ENCODE results near the gene NTRK3. TPM values are rescaled to one million over a fixed set of nuclear protein-coding genes. Genes with fewer than 3 reads are reported as not detected.

The NTRK3 gene
- total and polyA plus RNA-seq, 5 experiments from 2014 or later, result not detected

- H3K27ac Mint-ChIP-seq, result no peak overlapping the region
- H3K36me3 Mint-ChIP-seq, result no peaks in the 10 kb centered on the region
- POLR2A ChIA-PET, result no interaction called here
- H3K9me3 Mint-ChIP-seq, result no peaks in the 10 kb centered on the region
- ATAC-seq (no peak), DNase-seq (no peak)
- H3K4me3 Mint-ChIP-seq, result no peak overlapping the region
- H3K27me3 Mint-ChIP-seq, result peaks cover 0 to 3% (median 0%) of the 10 kb centered on the region in 5 donors
- H3K4me1 Mint-ChIP-seq, result no peaks in the 10 kb centered on the region
Measured at GRCh38 chr15:87952736-87953287, 303.7 kb downstream of the NTRK3 start.

- peaks cover 0 to 4% (median 0%) of the 10 kb centered on the region in 5 donors for H3K27me3 Mint-ChIP-seq
- ATAC-seq (no peak), DNase-seq (no peak)
- POLR2A ChIA-PET, result no interaction called here
- H3K4me1 Mint-ChIP-seq, result no peaks in the 10 kb centered on the region
- H3K36me3 Mint-ChIP-seq, result no peaks in the 10 kb centered on the region
- H3K4me3 Mint-ChIP-seq, result no peak overlapping the region
- no peaks in the 10 kb centered on the region for H3K9me3 Mint-ChIP-seq
- H3K27ac Mint-ChIP-seq, result peak overlapping the region in 2 of 10 donors; percentile 13 to 58
Measured at GRCh38 chr15:87949575-87950223, 306.8 kb downstream of the NTRK3 start.

GRCh38 chr15:87949151-87949574 is 307.4 kb downstream of the NTRK3 start:
- no peaks in the 10 kb centered on the region for H3K9me3 Mint-ChIP-seq
- no peak overlapping the region for H3K4me3 Mint-ChIP-seq
- no peaks in the 10 kb centered on the region for H3K36me3 Mint-ChIP-seq

GRCh38 chr15:87947560-87947959 is 309.0 kb downstream of the NTRK3 start:
- peaks cover 0 to 4% (median 0%) of the 10 kb centered on the region in 5 donors for H3K27me3 Mint-ChIP-seq
- no peak overlapping the region for H3K27ac Mint-ChIP-seq
- H3K4me3 Mint-ChIP-seq, result no peak overlapping the region
- H3K4me1 Mint-ChIP-seq, result no peaks in the 10 kb centered on the region
- POLR2A ChIA-PET, result no interaction called here
- ATAC-seq, result no peak
- H3K9me3 Mint-ChIP-seq, result no peaks in the 10 kb centered on the region
- H3K36me3 Mint-ChIP-seq, result no peaks in the 10 kb centered on the region
- DNase-seq, result no peak

More at GRCh38 chr15:87949151-87949574, 307.4 kb downstream of the NTRK3 start:
- DNase-seq (no peak), ATAC-seq (no peak)
- POLR2A ChIA-PET, result no interaction called here
- no peaks in the 10 kb centered on the region for H3K4me1 Mint-ChIP-seq
- H3K27ac Mint-ChIP-seq, result no peak overlapping the region
- peaks cover 0 to 7% (median 0%) of the 10 kb centered on the region in 5 donors for H3K27me3 Mint-ChIP-seq

- ATAC-seq (no peak), DNase-seq (no peak)
- Mint-ChIP-seq H3K9me3 (no peaks in the 10 kb centered on the region), H3K4me1 (no peaks in the 10 kb centered on the region), H3K27ac (no peak overlapping the region), H3K4me3 (no peak overlapping the region), H3K27me3 (peaks cover 0 to 15% (median 3%) of the 10 kb centered on the region in 5 donors), H3K36me3 (no peaks in the 10 kb centered on the region)
- POLR2A ChIA-PET, result no interaction called here
Measured at GRCh38 chr15:87945246-87945645, 311.3 kb downstream of the NTRK3 start.

- POLR2A ChIA-PET, result no interaction called here
- DNase-seq (no peak), ATAC-seq (no peak)
- no peak overlapping the region for H3K4me3 Mint-ChIP-seq
- H3K4me1 Mint-ChIP-seq, result no peaks in the 10 kb centered on the region
- no peaks in the 10 kb centered on the region for H3K36me3 Mint-ChIP-seq
- H3K9me3 Mint-ChIP-seq, result no peaks in the 10 kb centered on the region
- H3K27ac Mint-ChIP-seq, result no peak overlapping the region
- peaks cover 0 to 15% (median 3%) of the 10 kb centered on the region in 5 donors for H3K27me3 Mint-ChIP-seq
Measured at GRCh38 chr15:87944691-87945090, 311.8 kb downstream of the NTRK3 start.

GRCh38 chr15:87944050-87944449 is 312.5 kb downstream of the NTRK3 start:
- no peak for ATAC-seq
- POLR2A ChIA-PET, result no interaction called here
- no peak overlapping the region for H3K4me3 Mint-ChIP-seq

GRCh38 chr15:87943626-87944025 is 312.9 kb downstream of the NTRK3 start:
- Mint-ChIP-seq H3K27ac (no peak overlapping the region), H3K27me3 (peaks cover 0 to 15% (median 3%) of the 10 kb centered on the region in 5 donors), H3K9me3 (no peaks in the 10 kb centered on the region), H3K36me3 (no peaks in the 10 kb centered on the region), H3K4me3 (no peak overlapping the region), H3K4me1 (no peaks in the 10 kb centered on the region)
- no peak for DNase-seq
- no peak for ATAC-seq
- POLR2A ChIA-PET, result no interaction called here

More at GRCh38 chr15:87944050-87944449, 312.5 kb downstream of the NTRK3 start:
- DNase-seq, result no peak
- peaks cover 0 to 15% (median 3%) of the 10 kb centered on the region in 5 donors for H3K27me3 Mint-ChIP-seq
- H3K36me3 Mint-ChIP-seq, result no peaks in the 10 kb centered on the region
- H3K4me1 Mint-ChIP-seq, result no peaks in the 10 kb centered on the region
- H3K27ac Mint-ChIP-seq, result no peak overlapping the region
- no peaks in the 10 kb centered on the region for H3K9me3 Mint-ChIP-seq

GRCh38 chr15:87942316-87942715 is 314.2 kb downstream of the NTRK3 start:
- Mint-ChIP-seq H3K9me3 (no peaks in the 10 kb centered on the region), H3K4me3 (no peak overlapping the region), H3K36me3 (no peaks in the 10 kb centered on the region), H3K4me1 (no peaks in the 10 kb centered on the region), H3K27ac (no peak overlapping the region), H3K27me3 (peaks cover 0 to 16% (median 3%) of the 10 kb centered on the region in 5 donors)
- DNase-seq (no peak), ATAC-seq (no peak)
- POLR2A ChIA-PET, result no interaction called here

- H3K27me3 Mint-ChIP-seq, result peaks cover 0 to 23% (median 6%) of the 10 kb centered on the region in 5 donors
- no peaks in the 10 kb centered on the region for H3K9me3 Mint-ChIP-seq
- H3K4me1 Mint-ChIP-seq, result no peaks in the 10 kb centered on the region
- no peak overlapping the region for H3K4me3 Mint-ChIP-seq
- DNase-seq (no peak), ATAC-seq (no peak)
- H3K36me3 Mint-ChIP-seq, result no peaks in the 10 kb centered on the region
- H3K27ac Mint-ChIP-seq, result no peak overlapping the region
- POLR2A ChIA-PET, result no interaction called here
Measured at GRCh38 chr15:87941606-87942005, 314.9 kb downstream of the NTRK3 start.

DNA sequence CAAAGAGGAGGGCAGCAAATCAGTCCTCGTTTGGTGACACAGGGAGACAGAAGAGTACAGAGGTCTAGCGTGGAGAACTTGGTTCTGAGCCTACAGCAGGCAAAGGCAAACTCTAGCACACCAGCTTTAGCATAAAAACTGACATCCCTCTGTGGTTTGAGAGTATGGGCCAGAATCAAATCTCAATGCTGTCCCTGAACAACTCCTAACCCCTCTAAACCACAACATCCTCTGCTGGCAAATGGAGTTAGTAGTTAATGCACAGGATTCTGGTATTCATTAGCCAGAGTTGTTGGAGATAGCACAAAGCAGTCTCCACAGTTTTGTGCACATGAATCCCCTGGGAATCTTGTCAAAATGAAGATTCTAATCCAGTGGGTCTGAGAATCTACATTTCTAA is 315.8 kb downstream of the NTRK3 start:
- POLR2A ChIA-PET, result no interaction called here

GRCh38 chr15:87939848-87940457 is 316.6 kb downstream of the NTRK3 start:
- ATAC-seq (no peak), DNase-seq (no peak)
- Mint-ChIP-seq H3K27me3 (peaks cover 0 to 27% (median 10%) of the 10 kb centered on the region in 5 donors), H3K27ac (no peak overlapping the region), H3K9me3 (peaks cover 0 to 2% (median 0%) of the 10 kb centered on the region in 9 donors), H3K4me3 (no peak overlapping the region), H3K36me3 (no peaks in the 10 kb centered on the region), H3K4me1 (no peaks in the 10 kb centered on the region)
- POLR2A ChIA-PET, result no interaction called here

More for the DNA sequence above, 315.8 kb downstream of the NTRK3 start:
- Mint-ChIP-seq H3K27me3 (peaks cover 0 to 27% (median 8%) of the 10 kb centered on the region in 5 donors), H3K36me3 (no peaks in the 10 kb centered on the region), H3K4me3 (no peak overlapping the region), H3K9me3 (no peaks in the 10 kb centered on the region), H3K4me1 (no peaks in the 10 kb centered on the region), H3K27ac (no peak overlapping the region)
- no peak for DNase-seq
- no peak for ATAC-seq

DNA sequence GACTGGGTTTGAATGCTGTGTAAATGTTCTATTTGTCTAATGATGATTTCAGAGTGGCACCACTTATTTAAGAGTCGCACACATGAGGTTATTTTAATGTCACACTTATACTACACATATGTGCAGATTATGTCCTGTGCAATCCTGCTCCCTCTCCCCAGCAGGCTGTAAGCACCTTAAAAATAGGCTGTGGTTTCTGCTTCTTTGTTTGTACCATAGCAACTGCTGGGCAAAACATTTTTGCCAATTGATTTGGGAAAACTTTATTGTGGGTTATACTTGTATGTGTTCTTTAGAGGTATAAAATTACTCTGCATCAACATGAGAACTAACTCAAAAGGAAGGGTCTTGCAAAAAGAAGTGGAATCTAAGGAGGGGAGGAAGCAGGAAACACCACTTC is 318.5 kb downstream of the NTRK3 start:
- Mint-ChIP-seq H3K4me1 (no peaks in the 10 kb centered on the region), H3K27me3 (peaks cover 0 to 27% (median 10%) of the 10 kb centered on the region in 5 donors), H3K9me3 (peaks cover 0 to 5% (median 0%) of the 10 kb centered on the region in 9 donors), H3K36me3 (no peaks in the 10 kb centered on the region), H3K4me3 (no peak overlapping the region), H3K27ac (no peak overlapping the region)
- DNase-seq (no peak), ATAC-seq (no peak)
- POLR2A ChIA-PET, result no interaction called here
